Progenitor cell of endocrine pancreas (in vitro differentiated cells): ENCODE measurements around the gene SH3TC2. TPM values are rescaled to one million over a fixed set of nuclear protein-coding genes. Genes with fewer than 3 reads are reported as not detected.
"Not testable (repeated sequence)": the region's sequence is repeated elsewhere in the genome, so short reads cannot be mapped to it uniquely, and the experiment has no call there.

Source experiments
- DNase-seq: peaks from one replicate; pipeline ENCODE4 v3.0.0; 2021; ENCODE audit warnings: low spot score; ENCODE audit not compliant: unreplicated experiment
- H3K27ac Mint-ChIP-seq: 2 replicates; pipeline ENCODE4 v1.8.0; 2021; ENCODE audit warnings: mild to moderate bottlenecking, moderate library complexity, mixed read lengths
- H3K27me3 Mint-ChIP-seq: 2 replicates; pipeline ENCODE4 v1.8.0; 2021; ENCODE audit warnings: mixed read lengths
- H3K36me3 Mint-ChIP-seq: 2 replicates; pipeline ENCODE4 v1.8.0; 2022; ENCODE audit warnings: mixed read lengths; ENCODE audit not compliant: insufficient read depth
- H3K4me1 Mint-ChIP-seq: 2 replicates; pipeline ENCODE4 v1.8.0; 2021; ENCODE audit warnings: low read depth, mixed read lengths
- H3K4me3 Mint-ChIP-seq: 2 replicates; pipeline ENCODE4 v1.8.0; 2021; ENCODE audit warnings: low read depth, mild to moderate bottlenecking, moderate library complexity, mixed read lengths
- H3K9me3 Mint-ChIP-seq: 2 replicates; pipeline ENCODE4 v1.8.0; 2021; ENCODE audit warnings: low read depth, mixed read lengths
- total RNA-seq: library from RNA; stranded (reverse); gene quantifications from 2 replicates; pipeline ENCODE4 v1.2.1, GENCODE V29; 2021
- TF ChIP-seq, protein P1 (sequence below): fragments of 200-600 bp; sonication (generic); IDR thresholded peaks from one replicate; pipeline ENCODE4 v1.5.0; 2021; ENCODE audit warnings: antibody characterized with exemption, mild to moderate bottlenecking; ENCODE audit not compliant: unreplicated experiment

SH3TC2 gene
- total RNA-seq, 1 donor from 2014 or later: 2.1 TPM

GRCh38 chr5:149082271-149082670, 19.4 kb upstream of the SH3TC2 start:
- H3K9me3 Mint-ChIP-seq: peaks cover 4% of the 10 kb centered on the region
- DNase-seq: no peak
- H3K4me3 Mint-ChIP-seq: no peak overlapping the region
- H3K36me3 Mint-ChIP-seq: no peaks in the 10 kb centered on the region
- no peak overlapping the region for H3K27ac Mint-ChIP-seq
- H3K4me1 Mint-ChIP-seq: no peaks in the 10 kb centered on the region
- TF ChIP-seq, protein P1, sequence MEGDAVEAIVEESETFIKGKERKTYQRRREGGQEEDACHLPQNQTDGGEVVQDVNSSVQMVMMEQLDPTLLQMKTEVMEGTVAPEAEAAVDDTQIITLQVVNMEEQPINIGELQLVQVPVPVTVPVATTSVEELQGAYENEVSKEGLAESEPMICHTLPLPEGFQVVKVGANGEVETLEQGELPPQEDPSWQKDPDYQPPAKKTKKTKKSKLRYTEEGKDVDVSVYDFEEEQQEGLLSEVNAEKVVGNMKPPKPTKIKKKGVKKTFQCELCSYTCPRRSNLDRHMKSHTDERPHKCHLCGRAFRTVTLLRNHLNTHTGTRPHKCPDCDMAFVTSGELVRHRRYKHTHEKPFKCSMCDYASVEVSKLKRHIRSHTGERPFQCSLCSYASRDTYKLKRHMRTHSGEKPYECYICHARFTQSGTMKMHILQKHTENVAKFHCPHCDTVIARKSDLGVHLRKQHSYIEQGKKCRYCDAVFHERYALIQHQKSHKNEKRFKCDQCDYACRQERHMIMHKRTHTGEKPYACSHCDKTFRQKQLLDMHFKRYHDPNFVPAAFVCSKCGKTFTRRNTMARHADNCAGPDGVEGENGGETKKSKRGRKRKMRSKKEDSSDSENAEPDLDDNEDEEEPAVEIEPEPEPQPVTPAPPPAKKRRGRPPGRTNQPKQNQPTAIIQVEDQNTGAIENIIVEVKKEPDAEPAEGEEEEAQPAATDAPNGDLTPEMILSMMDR: no peak
- no peaks in the 10 kb centered on the region for H3K27me3 Mint-ChIP-seq

DNA sequence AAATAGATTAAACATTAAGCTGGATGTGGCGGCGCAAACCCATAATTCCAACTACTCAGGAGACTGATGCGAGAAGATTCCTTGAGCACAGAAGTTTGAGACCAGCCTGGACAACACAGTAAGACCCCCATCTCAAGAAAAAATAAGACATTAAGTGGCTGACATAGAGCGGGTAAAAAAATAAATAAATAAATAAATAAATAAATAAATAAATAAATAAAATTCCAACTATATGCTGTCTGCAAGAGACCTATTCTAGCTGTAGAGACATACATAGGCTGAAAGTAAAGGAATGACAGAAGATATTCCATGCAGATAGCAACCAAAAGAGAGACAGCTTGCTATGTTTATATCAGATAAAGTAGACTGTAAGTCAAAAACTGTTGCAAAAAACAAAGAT, 17.4 kb upstream of the SH3TC2 start:
- Mint-ChIP-seq H3K27me3 (no peaks in the 10 kb centered on the region), H3K4me3 (no peak overlapping the region), H3K36me3 (no peaks in the 10 kb centered on the region), H3K9me3 (no peaks in the 10 kb centered on the region), H3K27ac (no peak overlapping the region), H3K4me1 (no peaks in the 10 kb centered on the region)
- no peak for DNase-seq
- TF ChIP-seq, protein P1: no peak

- TF ChIP-seq, protein P1: no peak
- Mint-ChIP-seq H3K9me3 (no peaks in the 10 kb centered on the region), H3K27me3 (no peaks in the 10 kb centered on the region), H3K4me3 (no peak overlapping the region), H3K36me3 (no peaks in the 10 kb centered on the region), H3K4me1 (no peaks in the 10 kb centered on the region), H3K27ac (no peak overlapping the region)
- no peak for DNase-seq
Observed at GRCh38 chr5:149079883-149080282, 17.0 kb upstream of the SH3TC2 start.

GRCh38 chr5:149074071-149074470, 11.2 kb upstream of the SH3TC2 start:
- H3K4me1 Mint-ChIP-seq, H3K27ac Mint-ChIP-seq, H3K9me3 Mint-ChIP-seq, H3K36me3 Mint-ChIP-seq, H3K4me3 Mint-ChIP-seq, DNase-seq: not testable (repeated sequence)
- peaks cover 11% of the 10 kb centered on the region for H3K27me3 Mint-ChIP-seq

DNA sequence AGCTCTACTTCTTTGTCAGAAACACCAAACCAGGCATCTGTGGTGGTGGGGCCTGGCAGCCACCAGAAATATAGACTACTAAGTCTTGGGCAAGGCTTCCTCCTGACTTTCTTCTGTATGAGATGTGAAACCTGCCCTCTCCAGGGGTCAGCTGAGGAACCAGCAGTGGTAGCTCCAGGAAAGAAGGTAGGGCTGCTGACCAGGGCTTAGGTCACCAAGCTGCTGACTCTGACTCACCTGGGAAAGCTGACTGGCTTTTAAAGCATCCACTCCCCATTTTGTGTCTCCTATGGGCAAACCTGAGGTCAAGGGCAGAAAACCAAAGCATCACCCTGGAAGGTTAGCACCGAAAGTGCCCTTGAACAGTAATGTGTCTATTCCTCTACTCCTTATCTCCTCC, 10.4 kb upstream of the SH3TC2 start:
- no peak for DNase-seq
- peaks cover 11% of the 10 kb centered on the region for H3K27me3 Mint-ChIP-seq
- TF ChIP-seq, protein P1: no peak
- H3K36me3 Mint-ChIP-seq: no peaks in the 10 kb centered on the region
- H3K4me1 Mint-ChIP-seq: no peaks in the 10 kb centered on the region
- no peak overlapping the region for H3K27ac Mint-ChIP-seq
- H3K4me3 Mint-ChIP-seq: no peak overlapping the region
- H3K9me3 Mint-ChIP-seq: no peaks in the 10 kb centered on the region

- H3K27me3 Mint-ChIP-seq: peaks cover 11% of the 10 kb centered on the region
- H3K4me3 Mint-ChIP-seq: no peak overlapping the region
- TF ChIP-seq, protein P1: no peak
- no peaks in the 10 kb centered on the region for H3K36me3 Mint-ChIP-seq
- no peak for DNase-seq
- no peak overlapping the region for H3K27ac Mint-ChIP-seq
- H3K9me3 Mint-ChIP-seq: no peaks in the 10 kb centered on the region
- no peaks in the 10 kb centered on the region for H3K4me1 Mint-ChIP-seq
Observed at GRCh38 chr5:149072791-149073190, 9.9 kb upstream of the SH3TC2 start.
